Activated CD8-positive, alpha-beta memory T cell treated with anti-CD3 and anti-CD28 coated beads for 1 hour (primary cell): ENCODE measurements around the gene PHACTR4.
"Not testable (repeated sequence)": the region's sequence is repeated elsewhere in the genome, so short reads cannot be mapped to it uniquely, and the experiment has no call there.

Source experiments
- DNase-seq, 2 donors: peaks; one replicate each; pipeline ENCODE4 v3.0.0-alpha.2; 2020; ENCODE audit warnings: low read depth in 1 of 2; ENCODE audit errors: extremely low read depth in 1 of 2

Gene PHACTR4

DNA sequence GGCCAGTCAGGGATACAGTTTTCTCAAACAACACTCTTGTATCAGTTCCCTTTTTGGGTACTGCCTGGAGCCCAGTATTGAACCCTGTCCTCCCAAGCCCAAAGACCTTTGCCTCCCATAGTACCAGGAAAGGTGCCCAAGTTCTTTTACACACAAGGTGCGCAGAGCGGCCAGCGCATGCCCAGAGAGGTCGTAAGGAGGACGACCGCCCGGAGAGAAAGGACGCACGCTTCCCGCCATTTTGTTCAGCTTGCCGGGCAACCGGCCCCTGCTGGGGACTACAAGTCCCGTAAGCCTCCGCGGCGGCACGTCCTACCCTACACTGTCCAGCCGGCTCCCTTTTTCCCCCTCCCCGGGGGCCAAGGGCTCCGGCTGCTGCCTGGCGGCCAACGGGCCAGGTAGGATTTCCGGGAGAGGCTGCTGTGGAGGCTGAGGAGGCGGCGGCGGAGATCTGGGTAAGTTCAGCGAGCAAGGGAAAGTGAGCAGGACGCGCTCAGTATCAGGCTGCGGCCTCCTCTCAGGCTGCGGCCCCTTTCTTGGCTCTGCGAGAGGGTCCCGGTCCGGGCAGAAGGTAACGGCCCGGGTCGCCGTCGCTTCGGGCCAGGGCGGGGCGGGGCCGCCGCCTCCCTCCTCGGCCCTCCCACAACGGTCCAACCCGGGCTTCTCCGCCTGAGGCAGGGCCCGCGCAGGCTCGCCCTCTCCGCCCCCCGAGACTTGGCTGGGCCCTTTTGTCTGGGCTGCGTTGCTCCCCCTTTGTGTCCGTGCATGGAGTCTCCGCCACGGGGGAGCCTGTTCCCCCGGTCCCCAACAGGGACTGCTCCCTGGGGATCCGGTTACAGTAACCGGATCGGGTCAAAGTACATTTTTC lies at the start of gene PHACTR4:
Gene PHACTR4 (plus strand): TSS at position 370 of the 868 bp plus-strand sequence. CDS start 37,708 bp downstream, outside the sequence.
- peak; percentile 46 to 65 for DNase-seq

DNA sequence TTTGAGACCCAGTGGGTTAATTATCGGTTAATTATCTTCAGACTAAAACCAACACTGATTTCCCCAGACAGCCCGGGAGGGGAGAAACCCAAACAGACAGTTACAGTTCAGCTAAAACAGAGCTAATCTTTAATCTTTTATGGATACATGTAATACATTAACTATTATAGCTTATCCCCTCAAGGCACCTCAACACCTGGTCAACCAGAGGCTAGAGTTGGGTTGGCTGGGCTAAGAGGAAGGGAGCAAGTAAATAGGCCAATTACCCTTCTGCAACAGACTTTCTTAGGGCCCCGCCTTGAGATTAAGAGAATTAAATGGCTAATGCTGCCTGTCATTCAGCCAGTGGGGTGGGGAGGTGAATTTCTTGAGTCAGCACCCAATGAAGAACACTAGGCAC lies 47.3 kb upstream of the PHACTR4 start:
- DNase-seq, result no peak

DNA sequence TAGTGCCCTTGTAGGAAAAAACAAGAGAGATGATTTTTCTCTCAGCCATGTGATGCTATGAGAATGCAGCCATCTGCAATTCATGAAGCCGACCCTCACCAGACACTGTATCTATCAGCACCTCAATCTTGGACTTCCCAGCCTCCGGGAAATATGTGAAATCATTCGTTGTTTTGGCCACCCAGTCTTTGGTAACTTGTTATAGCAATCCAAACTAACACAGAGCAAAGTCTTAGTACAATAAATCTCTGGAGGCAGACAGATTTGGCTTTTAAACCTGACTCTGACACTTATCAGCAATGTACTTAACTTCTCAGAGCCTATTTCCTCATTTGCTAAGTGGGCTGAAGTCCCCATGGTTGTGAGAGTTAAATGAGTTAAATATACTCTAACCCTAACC lies 45.8 kb upstream of the PHACTR4 start:
- no peak for DNase-seq

DNA sequence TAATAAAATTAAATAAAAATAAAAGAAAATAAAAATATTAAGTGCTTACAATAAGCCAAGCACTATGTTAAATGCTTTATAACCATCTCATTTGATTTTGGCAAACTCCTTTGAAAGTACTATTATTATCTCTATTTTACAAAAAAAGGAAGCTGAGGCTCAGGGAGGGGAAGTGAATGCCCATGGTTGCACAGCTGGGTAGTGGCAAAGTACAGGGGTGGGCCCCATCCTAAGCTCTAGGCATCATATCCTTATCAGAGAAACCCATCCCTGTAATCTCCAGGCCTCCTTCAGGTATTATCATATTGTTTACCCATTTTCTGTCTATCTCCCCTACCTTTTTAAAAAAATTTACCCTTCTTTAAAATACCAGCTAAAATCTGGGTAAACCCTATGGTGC lies 43.0 kb upstream of the PHACTR4 start:
- no peak for DNase-seq

DNA sequence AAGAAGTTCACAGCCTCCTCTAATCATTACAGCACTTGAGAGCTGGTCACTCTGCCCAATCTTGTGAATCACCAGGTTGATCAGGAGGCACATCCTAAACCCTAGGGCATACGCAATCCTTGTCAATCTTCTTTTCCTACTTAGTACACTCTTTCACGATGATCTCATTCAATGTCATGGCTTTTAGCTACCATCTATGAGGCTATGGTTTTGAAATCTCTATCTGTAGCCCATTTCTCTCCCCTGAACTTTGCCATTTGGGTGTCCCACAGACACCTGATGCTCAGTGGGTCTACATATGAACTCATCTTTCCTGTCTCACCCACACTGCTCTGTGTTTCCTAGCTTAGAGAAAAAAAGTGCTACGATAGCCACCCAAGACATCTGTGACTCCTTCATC lies 42.6 kb upstream of the PHACTR4 start:
- no peak for DNase-seq

DNA sequence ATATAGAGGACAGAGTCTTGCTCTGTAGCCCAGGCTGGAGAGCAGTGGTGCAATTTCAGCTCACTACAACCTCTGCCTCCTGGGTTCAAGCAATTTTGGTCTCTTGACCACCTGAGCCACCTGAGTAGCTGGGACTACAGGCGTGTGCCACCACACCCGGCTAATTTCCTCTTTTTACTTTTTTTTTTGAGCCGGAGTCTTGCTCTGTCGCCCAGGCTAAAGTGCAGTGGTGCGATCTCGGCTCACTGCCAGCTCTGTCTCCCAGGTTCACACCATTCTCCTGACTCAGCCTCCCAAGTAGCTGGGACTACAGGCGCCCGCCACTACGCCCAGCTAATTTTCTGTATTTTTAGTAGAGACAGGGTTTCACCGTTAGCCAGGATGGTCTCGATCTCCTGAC lies 42.1 kb upstream of the PHACTR4 start:
- DNase-seq, result not testable (repeated sequence)

DNA sequence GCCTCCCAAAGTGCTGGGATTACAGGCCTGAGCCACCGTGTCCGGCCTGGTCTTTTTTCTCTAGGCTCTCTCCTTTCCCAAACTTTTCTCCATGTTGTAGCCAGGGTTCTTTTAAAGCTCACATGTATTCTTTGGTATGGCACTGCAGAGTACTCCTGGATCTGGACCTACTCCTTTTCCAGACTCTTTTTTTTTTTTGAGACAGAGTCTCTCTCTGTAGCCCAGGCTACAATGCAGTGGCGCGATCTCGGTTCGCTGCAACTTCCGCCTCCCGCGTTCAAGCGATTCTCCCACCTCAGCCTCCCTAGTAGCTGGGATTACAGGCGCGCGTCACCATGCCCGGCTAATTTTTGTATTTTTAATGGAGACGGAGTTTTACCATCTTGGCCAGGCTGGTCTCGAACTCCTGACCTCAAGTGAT lies 41.3 kb upstream of the PHACTR4 start:
- no peak for DNase-seq

DNA sequence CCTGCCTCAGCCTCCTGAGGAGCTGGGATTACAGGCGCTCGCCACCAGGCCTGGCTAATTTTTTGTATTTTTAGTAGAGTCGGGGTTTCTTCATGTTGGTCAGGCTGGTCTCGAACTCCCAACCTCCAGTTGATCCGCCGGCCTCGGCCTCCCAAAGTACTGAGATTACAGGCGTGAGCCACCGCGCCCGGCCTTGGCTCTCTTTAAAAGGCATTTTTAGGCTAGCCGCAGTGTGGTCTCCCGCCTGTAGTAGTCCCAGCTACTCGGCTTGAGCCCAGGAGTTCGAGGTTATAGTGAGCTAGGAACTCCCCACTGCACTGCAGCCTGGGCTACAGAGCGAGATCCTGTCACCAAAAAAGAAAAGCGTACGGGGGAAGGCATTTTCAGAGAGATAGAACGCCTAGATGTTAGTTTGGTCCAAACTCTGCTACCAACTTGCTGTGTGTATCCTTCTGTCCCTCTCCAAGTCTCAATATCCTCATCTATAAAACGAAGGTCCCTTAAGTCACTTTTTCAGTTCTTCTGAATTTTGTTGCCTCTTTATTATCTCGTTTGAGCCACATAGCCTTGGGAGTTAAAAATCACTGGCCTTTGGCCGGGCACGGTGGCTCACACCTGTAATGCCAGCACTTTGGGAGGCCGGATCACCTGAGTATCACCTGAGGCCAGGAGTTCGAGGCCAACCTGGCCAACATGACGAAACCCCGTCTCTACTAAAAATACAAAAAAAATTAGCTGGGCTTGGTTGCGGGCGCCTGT lies 40.0 kb upstream of the PHACTR4 start:
- peak in 1 of 2 donors; percentile 19 for DNase-seq

DNA sequence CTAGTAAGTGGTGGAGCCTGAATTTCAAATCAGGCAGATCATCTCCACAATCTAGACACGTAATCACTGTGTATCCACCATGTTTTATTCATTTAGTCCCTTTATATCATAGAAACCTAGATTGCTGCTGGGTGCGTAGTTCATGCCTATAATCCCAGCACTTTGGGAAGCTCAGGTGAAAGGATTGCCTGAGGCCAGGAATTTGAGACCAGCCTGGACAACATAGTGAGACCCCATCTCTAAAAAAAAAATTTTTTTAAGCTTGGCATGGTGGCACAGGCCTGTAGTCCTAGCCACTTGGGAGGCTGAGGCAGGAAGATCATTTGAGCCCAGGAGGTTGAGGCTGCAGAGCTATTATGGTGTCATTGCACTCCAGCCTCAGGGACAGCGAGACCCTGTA lies 30.6 kb upstream of the PHACTR4 start:
- DNase-seq, result no peak

DNA sequence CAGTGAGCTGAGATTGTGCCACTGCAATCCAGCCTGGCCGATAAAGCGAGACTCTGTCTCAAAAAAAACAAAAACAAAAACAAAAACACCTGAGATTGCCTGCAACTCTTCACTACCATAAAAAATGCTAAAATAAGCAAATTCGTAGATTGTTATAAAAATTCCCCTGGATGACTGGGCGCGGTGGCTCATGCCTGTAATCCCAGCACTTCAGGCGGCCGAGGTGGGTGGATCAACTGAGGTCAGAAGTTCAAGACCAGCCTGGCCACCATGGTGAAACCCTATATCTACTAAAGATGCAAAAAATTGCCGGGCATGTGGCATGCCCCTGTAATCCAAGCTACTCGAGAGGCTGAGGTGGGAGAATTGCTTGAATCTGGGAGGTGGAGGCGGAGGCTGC lies 30.0 kb upstream of the PHACTR4 start:
- DNase-seq, result no peak

DNA sequence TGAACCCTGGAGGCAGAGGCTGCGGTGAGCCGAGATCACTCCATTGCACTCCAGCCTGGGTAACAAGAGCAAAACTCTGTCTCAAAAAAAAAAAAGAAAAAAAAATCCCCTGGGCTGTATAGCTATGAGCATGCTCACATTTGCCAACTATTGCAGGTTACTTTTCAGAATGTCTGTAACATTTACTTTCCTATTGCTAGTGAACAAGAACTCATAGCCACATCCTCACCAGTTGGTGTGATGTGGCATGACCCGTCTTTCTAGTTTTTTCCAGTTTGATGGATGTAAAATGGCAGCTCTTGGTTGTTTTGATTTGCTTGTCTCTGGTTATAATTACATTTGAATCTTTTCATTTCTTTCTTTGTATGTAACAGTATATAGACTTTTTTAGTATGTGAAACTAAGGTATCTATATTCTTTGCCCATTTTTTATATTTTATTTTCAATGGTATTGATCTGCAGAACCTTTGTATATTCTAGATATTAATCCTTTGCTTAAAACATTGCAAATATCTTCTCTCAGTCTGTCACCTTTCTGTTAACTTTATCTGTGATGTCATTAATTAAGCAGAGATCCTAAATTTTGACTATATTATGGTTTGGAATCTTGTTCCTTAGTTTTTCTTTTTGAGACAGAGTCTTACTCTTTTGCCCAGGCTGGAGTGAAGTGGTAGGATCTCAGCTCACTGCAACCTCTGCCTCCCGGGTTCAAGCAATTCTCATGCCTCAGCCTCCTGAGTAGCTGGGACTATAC lies 29.1 kb upstream of the PHACTR4 start:
- no peak for DNase-seq

DNA sequence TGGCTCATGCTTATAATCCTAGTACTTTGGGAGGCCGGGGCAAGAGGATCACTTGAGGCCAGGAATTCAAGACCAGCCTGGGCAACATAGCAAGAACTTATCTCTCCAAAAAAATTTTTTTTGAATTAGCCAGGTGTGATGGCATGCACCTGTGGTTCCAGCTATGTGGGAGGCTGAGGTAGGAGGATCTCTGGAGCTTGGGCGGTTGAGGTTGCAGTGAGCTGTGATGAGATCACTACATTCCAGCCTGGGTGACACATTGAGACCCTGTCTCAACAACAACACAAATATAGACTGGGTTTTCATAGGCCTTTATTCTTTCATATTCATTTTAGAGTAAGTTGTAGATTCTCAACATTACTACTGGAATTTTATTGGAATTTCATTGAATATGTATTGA lies 27.9 kb upstream of the PHACTR4 start:
- DNase-seq, result no peak

DNA sequence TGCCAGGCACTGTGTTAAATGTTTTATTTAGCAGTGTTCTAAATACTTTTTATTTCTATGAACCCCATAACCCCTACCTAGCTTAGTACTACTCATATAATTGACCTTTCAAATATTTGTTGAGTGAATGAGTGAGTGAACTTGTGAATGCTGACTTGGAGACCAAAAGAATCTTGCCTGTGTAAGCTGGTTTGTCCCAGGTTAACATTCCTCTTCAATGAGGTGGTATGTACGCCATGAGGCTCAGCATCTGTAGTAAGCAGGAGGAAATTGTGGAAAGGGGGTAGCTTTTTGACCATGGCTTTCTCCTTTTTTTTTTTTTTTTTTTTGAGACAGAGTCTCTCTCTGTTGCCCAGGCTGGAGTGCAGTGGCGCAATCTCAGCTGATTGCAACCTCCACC lies 26.1 kb upstream of the PHACTR4 start:
- DNase-seq, result no peak

DNA sequence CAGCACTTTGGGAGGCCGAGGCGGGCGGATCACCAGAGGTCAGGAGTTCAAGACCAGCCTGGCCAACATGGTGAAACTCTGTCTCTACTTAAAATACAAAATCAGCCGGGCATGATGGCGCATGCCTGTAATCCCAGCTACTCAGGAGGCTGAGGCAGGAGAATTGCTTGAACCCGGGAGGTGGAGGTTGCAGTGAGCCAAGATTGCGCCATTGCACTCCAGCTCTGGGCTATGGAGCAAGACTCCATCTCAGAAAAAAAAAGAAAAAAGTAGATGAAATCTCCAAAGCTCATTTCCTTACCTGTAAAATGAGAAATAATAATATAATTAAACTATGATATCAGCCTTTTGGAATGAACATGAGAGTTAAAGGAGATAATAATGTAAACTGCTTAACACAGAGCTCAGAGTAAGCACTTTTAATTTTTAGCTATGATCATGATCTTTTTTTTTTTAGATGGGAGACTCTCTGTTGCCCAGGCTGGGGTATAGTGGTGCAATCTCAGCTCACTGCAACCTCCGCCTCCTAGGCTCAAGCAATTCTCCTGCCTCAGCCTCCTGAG lies 16.2 kb upstream of the PHACTR4 start:
- DNase-seq, result not testable (repeated sequence)

DNA sequence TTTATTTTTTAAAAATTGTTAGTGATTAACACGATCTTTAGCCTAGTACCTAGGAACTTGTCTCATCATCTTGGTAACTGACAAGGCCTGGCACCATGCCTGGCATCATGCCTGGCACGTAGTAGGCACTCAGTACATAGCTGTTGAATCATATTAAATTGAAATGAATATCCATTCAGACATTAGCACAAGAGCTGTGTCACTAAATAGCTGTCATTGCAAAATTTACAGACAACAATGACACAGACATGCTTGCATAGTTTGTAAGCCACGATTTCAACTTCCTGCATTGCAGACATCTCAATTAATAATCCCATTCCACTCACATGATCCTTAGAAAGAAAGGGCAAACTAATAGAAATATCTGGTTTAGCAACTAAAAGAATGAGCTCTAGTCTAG lies 15.4 kb upstream of the PHACTR4 start:
- DNase-seq, result no peak

DNA sequence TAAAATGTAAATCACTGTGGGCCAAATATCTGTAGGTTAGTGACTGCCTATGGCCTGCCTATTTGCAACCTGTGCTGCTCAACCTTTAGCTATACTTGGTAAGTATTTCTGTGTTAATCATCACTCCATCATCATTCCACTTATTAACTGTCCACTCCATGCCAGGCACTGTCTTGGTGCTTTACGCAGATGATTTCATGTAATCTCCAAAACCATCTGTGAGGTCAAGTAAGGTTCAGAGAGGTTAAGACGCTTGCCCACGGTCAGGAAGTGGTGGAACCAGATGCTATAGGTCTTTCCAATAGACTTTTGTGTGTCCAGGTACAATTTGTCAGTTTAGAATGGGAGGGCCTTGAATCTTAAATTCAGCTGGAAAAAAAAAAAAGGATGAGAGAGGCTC lies 10.8 kb upstream of the PHACTR4 start:
- DNase-seq, result no peak

DNA sequence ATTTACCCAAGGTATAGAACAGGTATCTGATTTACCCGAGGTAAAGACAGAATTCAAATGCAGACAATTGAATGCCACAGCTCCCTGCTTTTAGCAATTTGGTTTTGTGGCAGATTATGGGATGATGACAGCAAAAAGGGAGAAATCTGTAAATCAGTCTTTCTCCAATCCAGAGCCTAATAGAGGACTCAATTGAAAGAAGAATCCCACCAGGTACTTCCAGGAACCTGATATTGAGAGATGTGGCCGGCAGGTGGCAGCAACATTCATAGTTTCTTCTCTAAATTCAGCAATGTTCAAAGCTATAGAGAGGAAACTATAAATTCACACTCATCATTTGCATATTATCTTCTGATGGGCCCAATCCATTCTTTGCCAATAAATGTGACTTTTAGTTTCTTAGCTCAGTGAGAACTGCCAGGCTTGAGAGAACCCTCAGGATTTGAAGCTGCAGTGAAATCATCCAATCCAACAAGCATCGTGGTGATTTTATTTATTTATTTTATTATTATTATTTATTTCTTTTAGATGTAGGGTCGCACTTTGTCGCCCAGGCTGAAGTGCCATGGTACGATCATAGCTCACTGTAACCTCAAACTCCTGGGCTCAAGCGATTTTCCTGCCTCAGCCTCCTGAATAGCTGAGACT lies 9.8 kb upstream of the PHACTR4 start:
- peak; percentile 50 to 52 for DNase-seq

DNA sequence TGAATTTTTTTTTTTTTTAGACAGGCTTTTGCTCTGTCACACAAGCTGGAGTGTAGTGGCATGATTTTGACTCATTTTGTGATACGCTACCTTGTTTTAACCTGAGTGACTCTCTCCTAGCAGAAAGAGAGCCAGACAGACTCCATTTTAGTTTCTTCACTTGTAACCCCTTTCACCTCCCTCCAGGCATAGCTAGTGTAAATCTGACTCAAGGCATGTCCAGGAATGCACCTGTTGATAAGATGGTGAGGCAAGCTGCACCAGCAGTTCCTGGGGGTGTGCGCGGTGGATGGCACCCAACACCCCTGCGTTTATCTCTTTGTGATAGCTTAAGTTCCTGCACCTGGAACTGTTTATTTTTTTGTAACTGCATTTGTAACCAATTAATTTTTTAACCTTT lies 4.7 kb upstream of the PHACTR4 start:
- no peak for DNase-seq

DNA sequence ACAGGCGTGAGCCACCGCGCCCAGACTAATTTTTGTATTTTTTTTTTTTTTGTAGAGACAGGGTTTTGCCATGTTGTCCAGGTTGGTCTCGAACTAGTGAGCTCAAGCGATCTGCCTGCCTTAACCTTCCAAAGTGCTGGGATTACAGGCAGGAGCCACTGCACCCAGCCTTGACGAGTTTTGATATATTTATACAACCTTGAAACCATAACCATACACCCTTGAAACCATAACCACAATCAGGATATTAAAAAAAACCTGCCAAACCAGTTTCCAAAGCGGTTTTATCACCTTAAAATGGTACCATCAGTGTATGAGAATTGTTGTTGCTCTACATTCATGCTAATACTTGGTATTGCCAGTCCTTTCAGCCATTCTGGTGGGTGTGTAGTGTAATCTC lies 3.7 kb upstream of the PHACTR4 start:
- no peak for DNase-seq

DNA sequence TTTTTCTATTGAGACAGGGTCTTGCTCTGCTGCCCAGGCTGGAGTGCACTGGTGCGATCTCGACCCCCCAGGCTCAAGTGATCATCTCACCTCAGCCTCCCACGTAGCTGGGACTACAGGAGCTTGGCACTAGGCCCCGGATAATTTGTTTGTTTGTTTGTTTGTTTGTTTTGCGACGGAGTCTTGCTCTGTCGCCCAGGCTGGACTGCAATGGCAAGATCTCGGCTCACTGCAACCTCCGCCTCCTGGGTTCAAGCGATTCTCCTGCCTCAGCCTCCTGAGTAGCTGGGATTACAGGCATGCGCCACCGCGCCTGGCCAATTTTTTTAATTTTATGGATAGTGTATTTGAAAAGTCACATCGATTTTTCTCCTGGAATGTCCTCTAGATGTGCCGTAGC lies 932 bp upstream of the PHACTR4 start:
- DNase-seq, result not testable (repeated sequence)
